Activated T-helper 1 cell treated with anti-CD3 and anti-CD28 coated beads, Interleukin-2, amount 50 U/mL, for 16 hours (primary cell): ENCODE results near the gene STK10.

Experiments
- DNase-seq, 2 donors: peaks; one replicate each; pipeline ENCODE4 v3.0.0-alpha.2; 2020; ENCODE audit warnings: low read depth in 1 of 2, low spot score in 1 of 2

STK10 gene

GRCh38 chr5:172189693-172190296 is 1.8 kb upstream of the STK10 start:
- no peak for DNase-seq

GRCh38 chr5:172188893-172189692 is 1.1 kb upstream of the STK10 start:
- no peak for DNase-seq

- DNase-seq = peak; percentile 35 to 58
Observed at GRCh38 chr5:172187118-172188032, 649 bp downstream of the STK10 start.

DNA sequence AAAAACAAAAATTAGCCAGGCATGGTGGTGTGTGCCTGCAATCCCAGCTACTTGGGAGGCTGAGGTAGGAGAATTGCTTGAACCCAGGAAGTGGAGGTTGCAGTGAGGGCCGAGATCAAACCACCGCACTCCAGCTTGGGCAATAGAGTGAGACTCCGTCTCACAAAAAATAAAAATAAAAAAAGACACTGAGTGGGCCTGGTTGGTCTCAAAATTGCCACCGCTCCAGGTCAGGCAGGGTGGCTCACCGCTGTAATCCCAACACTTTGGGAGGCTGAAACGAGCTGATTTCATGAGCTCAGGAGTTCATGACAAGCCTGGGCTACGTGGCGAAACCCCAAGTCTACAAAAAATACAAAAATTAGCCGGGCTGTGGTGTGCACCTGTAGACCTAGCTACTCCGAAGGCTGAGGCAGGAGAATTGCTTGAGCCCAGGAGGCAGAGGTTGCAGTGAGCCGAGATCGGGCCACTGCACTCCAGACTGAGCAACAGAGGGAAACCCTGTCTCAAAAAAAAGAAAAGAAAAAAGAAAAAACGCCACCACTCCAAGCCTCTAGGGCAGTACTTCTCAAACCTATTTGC is 1.8 kb downstream of the STK10 start:
- no peak for DNase-seq

GRCh38 chr5:172185096-172185461 is 2.9 kb downstream of the STK10 start:
- DNase-seq = no peak

GRCh38 chr5:172183881-172184280 is 4.1 kb downstream of the STK10 start:
- DNase-seq = no peak

DNA sequence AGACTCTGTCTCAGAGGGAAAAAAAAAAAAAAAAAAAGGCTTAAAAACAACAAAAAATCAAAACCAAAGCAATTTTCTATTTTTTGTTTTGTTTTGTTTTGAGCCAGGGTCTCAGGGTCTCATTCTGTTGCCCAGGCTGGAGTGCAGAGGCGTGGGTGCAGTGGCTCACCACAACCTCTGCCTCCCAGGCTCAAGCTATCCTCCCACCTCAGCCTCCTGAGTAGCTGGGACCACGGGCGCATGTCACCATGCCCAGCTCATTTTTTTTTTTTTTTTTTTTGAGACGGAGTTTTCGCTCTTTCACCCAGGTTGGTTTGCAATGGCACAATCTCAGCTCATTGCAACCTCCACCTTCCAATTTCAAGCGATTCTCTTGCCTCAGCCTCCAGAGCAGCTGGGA is 5.7 kb downstream of the STK10 start:
- no peak for DNase-seq

GRCh38 chr5:172180936-172181335 is 7.1 kb downstream of the STK10 start:
- no peak for DNase-seq

DNA sequence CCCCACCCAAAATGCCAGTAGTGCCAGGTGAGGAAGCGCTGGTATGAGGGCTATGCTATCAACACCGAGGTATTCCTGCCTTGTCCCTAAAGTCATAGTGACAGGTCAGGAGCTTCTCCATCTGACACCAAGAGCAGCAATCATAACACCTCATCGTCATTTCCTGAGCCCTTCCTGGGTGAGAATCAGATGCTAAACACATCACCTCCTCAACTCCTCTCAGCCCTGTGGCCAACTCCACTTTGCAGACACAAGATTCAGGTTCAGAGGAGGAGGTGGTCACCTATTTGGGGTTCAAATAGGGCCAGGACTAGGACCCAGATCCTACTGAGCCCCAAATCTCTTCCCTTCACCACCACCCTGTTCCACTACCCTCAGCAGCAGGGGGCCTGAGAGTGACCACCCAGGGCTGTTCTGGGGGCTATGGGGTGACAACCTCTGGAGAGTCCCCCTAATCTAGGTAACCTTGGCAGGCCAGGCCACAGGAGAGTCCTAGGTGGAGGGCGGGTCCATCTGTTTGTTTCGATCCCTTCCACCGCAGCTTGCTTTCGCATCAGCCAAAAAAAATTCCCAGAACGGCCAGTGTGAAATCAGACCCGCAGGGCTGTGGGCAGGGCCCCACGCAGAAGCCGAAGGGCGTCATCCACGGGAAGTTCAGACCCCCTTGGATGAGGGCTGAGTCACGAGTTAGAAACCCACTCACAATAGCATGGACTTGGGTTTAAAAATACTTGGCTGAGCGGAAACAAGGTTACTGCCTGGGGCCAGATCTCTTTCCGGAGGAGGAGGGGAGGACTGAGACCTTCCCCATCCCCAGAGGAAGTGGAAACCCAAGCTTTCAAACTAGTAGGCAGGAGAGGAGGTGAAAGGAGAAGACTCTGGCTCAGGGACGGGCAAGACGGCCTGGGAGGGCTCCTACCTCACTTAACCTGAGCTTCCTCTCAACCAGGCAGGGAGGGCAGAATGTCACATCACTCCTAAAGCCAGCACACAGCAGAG is 8.7 kb downstream of the STK10 start:
- DNase-seq = no peak

GRCh38 chr5:172178301-172178987 is 9.6 kb downstream of the STK10 start:
- no peak for DNase-seq

DNA sequence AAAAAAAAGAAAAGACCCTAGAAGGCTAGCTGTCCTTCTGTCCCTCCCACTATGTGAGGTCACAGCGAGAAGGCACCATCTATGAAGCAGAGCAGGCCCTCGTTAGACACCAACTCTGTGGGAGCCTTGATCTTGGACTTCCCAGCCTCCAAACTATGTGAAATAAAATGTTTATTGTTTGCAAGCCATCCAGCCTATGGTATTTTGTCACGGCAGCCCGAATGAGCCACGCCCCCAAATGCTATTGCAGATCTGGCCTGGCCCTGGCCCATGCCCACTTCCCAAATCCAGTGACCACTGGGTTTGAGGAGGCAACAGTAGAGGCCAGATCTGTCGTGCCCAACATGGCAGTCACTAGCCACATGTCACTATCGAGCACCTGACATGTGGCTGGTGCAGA is 10.8 kb downstream of the STK10 start:
- no peak for DNase-seq

DNA sequence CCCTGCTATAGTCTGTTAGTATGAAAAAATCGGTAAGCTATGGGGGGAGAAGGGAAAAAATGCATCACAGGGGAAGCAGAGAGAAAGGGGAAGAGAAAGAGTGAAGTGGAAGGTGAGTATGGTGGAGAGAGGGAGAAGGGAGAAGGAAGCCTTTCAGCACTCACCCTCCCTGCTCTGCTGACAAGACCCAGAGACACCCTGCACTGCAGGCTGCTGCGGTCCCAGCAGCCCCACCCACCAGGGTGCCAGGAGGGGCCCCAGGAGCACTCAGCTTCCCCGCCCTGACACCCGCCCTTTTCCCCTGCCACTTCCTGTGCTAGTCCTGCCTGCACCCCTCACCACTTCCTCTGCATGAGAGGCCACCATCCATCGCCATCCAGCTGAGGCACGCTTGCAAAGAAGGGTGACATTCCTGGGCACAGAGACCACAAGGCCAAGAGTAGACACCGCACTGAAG is 12.7 kb downstream of the STK10 start:
- peak; percentile 83 to 86 for DNase-seq

DNA sequence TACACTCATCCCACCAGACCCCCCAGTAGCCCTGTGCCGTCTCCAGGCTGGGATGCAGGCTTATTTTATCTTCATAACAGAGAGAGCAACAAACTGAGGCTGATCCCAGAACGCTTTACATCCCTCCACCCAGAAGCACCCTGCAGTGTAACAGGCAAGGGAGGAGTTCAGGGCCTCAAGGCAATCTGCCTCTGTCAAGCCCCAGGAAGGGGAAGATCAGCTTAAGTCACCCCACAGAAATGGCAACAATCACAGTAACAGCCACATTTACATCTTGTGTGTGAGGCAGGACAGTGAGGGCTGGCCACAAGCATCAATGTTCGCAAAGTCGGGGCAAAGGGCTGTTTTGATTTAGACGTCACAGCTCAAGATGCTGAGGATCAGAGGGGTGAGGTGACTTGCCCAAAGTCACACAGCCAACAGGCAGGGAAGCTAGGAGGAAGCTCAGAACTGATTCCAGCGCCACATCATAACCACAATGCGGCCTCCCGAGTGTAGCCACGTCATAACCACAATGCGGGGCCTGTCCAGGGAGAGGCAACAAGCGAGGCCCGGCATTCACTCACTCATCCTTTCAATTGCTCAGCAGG is 14.4 kb downstream of the STK10 start:
- DNase-seq = peak; percentile 42 to 62

DNA sequence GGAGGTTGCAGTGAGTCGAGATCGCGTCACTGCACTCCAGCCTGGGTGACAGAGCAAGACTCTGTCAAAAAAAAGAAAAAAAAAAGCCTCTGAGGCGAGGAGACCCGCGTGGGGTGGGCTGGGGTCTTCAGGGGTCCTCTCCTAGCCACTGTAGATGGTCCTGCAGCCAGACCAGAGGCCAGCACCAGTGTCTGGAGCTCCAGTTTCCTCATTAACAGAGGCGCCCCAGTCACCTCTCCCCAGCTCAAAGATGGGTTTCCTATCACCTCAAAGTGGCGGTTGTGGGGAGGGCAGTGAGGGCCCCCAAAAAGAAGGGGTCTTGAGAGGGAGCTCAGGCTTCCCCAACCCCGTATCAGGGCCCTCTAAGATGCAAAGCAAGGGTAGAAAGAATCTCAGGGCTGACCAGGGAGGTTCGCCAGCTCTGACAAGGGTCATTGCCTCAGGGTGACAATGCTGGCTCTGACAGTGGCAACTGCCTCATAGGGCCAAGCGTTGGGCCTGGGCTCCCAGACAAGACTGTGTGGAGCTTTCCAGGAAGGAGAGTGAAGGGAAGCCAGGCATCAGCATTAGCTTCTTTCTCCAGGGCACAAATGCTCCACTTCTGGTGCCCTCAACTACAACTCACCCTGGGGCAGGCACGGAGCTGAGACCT is 15.0 kb downstream of the STK10 start:
- DNase-seq = no peak

- no peak for DNase-seq
Observed at GRCh38 chr5:172171118-172171517, 16.9 kb downstream of the STK10 start.

DNA sequence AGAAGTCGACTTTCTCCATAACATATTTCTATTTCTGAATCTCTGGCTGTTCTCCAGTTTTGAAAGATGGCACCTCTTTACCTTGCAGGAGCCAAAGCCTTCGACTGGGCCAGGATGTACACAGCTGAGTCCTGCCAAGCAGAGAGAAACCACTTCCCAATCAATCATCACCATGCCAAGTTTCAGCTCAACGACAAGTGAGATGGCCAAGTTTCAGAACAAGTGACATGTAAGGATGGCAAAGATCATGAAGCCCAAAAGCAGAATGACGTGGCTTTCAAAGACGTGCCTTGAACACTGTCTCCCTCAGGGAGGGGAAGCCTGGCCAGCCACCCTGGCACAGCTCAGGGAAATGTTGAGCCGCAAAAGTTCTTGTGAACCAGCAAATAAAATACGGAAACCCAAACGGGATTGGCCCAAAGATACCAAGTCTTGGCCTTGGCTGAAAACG is 17.7 kb downstream of the STK10 start:
- DNase-seq = no peak

- DNase-seq = no peak
Observed at GRCh38 chr5:172169216-172169615, 18.8 kb downstream of the STK10 start.

DNA sequence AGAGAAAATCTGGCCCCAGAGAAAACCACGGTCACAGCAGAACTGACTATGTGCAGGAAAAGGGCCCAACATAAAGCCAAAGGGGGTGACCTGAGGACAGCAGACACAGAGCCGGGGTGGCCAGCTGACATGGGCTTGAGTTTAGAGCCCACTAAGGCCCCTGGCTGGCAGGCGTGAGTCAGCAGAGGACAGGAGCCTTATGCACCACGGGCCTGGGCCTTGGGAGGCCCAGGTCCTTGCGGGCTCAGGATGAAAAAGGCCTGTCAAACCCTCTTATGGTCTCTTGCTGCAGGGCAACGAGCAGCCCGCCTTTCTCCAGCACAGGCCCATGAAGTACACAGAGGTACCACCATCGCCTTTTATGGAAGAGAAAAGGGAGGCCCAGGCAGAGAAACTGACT is 19.7 kb downstream of the STK10 start:
- no peak for DNase-seq

GRCh38 chr5:172167895-172168294 is 20.1 kb downstream of the STK10 start:
- DNase-seq = no peak
